PC-3 (cell line): ENCODE data around the gene HLA-DQA2.

Experiments
- CTCF ChIP-seq: fragments of 300-600 bp; sonication (generic); conservative IDR thresholded peaks from 2 replicates; pipeline ENCODE4 v1.5.1; 2017; ENCODE audit warnings: antibody characterized with exemption, low read depth, mild to moderate bottlenecking, low read length
- EZH2 ChIP-seq: fragments of 300-600 bp; sonication (generic); IDR thresholded peaks from one replicate; pipeline ENCODE4 v1.6.1; 2017; ENCODE audit warnings: antibody characterized with exemption, mild to moderate bottlenecking, low read length; ENCODE audit not compliant: unreplicated experiment

- TF ChIP-seq CTCF (no peak), EZH2 (no peak)
Measured at GRCh38 chr6:32718879-32719278, 22.3 kb upstream of the HLA-DQA2 start.
